ENCODE results near the gene SLC44A3. TPM values are rescaled to one million over a fixed set of nuclear protein-coding genes. Genes with fewer than 3 reads are reported as not detected.

Gene SLC44A3
- total RNA-seq, 6 donors from 2014 or later = 6.3 to 24.2 (median 17.8) TPM

GRCh38 chr1:94894630-94895029, 74.5 kb downstream of the SLC44A3 start:
- 60 to 72% methylated on average over 4 of the region's 4 CpGs for WGBS, 2 donors
- Histone ChIP-seq H3K27ac (no peak overlapping the region), H3K36me3 (peaks cover 0 to 83% (median 16%) of the 10 kb centered on the region in 4 donors), H3K27me3 (no peaks in the 10 kb centered on the region), H3K9me3 (no peaks in the 10 kb centered on the region), H3K4me3 (no peak overlapping the region), H3K4me1 (peaks cover 7 to 12% (median 10%) of the 10 kb centered on the region in 4 donors)
- TF ChIP-seq, protein P1, sequence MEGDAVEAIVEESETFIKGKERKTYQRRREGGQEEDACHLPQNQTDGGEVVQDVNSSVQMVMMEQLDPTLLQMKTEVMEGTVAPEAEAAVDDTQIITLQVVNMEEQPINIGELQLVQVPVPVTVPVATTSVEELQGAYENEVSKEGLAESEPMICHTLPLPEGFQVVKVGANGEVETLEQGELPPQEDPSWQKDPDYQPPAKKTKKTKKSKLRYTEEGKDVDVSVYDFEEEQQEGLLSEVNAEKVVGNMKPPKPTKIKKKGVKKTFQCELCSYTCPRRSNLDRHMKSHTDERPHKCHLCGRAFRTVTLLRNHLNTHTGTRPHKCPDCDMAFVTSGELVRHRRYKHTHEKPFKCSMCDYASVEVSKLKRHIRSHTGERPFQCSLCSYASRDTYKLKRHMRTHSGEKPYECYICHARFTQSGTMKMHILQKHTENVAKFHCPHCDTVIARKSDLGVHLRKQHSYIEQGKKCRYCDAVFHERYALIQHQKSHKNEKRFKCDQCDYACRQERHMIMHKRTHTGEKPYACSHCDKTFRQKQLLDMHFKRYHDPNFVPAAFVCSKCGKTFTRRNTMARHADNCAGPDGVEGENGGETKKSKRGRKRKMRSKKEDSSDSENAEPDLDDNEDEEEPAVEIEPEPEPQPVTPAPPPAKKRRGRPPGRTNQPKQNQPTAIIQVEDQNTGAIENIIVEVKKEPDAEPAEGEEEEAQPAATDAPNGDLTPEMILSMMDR (IDR thresholded peaks at IDR 0.05) = no peak
- no peak for TF ChIP-seq POLR2AphosphoS5 (IDR thresholded peaks at IDR 0.05)
- ATAC-seq (ENCODE audit: low FRiP score in 2 of 2) (no peak), DNase-seq (no peak)

GRCh38 chr1:94895518-94895917, 75.4 kb downstream of the SLC44A3 start:
- TF ChIP-seq EP300 (IDR thresholded peaks at IDR 0.05) = no peak
- TF ChIP-seq POLR2AphosphoS5 (IDR thresholded peaks at IDR 0.05) = no peak
- no peak for TF ChIP-seq POLR2A (IDR thresholded peaks at IDR 0.05)
- TF ChIP-seq, protein P1 (IDR thresholded peaks at IDR 0.05) = no peak
- WGBS, 2 donors = 93% methylated on average over 1 of the region's 1 CpG
- peaks cover 0 to 88% (median 18%) of the 10 kb centered on the region in 4 donors for H3K36me3 ChIP-seq

DNA sequence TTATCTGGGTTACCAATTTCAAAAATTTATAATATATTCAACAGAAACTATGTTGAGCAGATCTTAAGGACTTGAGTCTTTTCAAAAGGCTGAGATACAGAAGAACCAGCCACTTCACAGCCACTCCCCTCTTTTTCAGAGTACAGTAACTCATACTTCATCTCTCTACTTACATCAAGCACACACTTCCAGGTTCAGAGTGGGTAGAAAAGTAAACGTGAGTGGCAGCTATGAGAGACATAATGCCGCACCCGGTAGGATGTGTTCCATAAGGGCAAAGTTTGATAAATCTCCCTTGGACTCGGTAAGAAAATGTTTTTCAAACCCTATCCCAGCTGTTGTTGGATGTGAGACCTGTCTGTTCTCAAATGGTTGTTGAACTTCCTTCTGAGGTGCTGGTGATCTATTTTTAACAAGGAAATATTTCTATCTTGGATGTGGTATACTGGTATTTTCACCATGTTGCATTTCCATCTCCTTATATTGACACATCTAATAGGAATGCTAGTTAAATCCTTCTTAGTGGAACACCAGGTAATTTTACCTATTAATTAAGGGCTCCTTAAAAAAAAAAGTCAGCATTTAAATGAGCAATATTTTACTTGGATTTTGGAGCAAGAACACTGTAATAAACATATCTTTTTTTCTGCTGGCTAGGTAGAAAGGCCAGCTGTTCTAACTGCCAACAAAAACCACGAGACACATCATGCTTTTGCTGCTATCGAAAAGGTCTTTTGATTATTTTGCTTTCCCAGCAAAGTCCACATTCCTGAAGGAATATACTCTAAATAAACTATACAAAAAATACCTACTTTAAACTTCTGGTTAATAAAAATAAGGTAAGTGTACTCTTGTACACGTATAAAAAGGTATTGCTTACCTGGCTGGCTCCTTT, 78.6 kb downstream of the SLC44A3 start:
- DNase-seq (peak in 1 of 2 donors; percentile 74), ATAC-seq (ENCODE audit: low FRiP score in 2 of 2) (peak; percentile 42 to 78)
- Histone ChIP-seq H3K9me3 (no peaks in the 10 kb centered on the region), H3K27me3 (no peaks in the 10 kb centered on the region), H3K4me1 (peaks cover 12 to 18% (median 16%) of the 10 kb centered on the region in 4 donors), H3K27ac (peak overlapping the region in 1 of 4 donors; percentile 32), H3K4me3 (no peak overlapping the region), H3K36me3 (peaks cover 0 to 85% (median 22%) of the 10 kb centered on the region in 4 donors)
- TF ChIP-seq POLR2A (IDR thresholded peaks at IDR 0.05) (no peak), EP300 (IDR thresholded peaks at IDR 0.05) (peak in 1 of 4 donors; percentile 74), POLR2AphosphoS5 (IDR thresholded peaks at IDR 0.05) (no peak)
- TF ChIP-seq, protein P1 (IDR thresholded peaks at IDR 0.05) = no peak
- WGBS, 2 donors = 57 to 68% methylated on average over 7 of the region's 7 CpGs

More at GRCh38 chr1:94895518-94895917, 75.4 kb downstream of the SLC44A3 start:
- H3K4me1 ChIP-seq = peaks cover 12 to 14% (median 13%) of the 10 kb centered on the region in 4 donors
- DNase-seq (no peak), ATAC-seq (ENCODE audit: low FRiP score in 2 of 2) (no peak)
- no peaks in the 10 kb centered on the region for H3K27me3 ChIP-seq
- no peaks in the 10 kb centered on the region for H3K9me3 ChIP-seq
- H3K4me3 ChIP-seq = no peak overlapping the region
- no peak overlapping the region for H3K27ac ChIP-seq

- WGBS, 2 donors = 50 to 64% methylated on average over 1 of the region's 1 CpG
- H3K27me3 ChIP-seq = no peaks in the 10 kb centered on the region
- no peak for ATAC-seq (ENCODE audit: low FRiP score in 2 of 2)
- no peak for DNase-seq
- H3K27ac ChIP-seq = peak overlapping the region in 2 of 4 donors; percentile 2 to 32
- H3K4me3 ChIP-seq = no peak overlapping the region
- peaks cover 14 to 22% (median 18%) of the 10 kb centered on the region in 4 donors for H3K4me1 ChIP-seq
- H3K36me3 ChIP-seq = peaks cover 0 to 74% (median 22%) of the 10 kb centered on the region in 4 donors
- TF ChIP-seq POLR2A (IDR thresholded peaks at IDR 0.05) (no peak), EP300 (IDR thresholded peaks at IDR 0.05) (no peak), POLR2AphosphoS5 (IDR thresholded peaks at IDR 0.05) (no peak)
- TF ChIP-seq, protein P1 (IDR thresholded peaks at IDR 0.05) = no peak
- no peaks in the 10 kb centered on the region for H3K9me3 ChIP-seq
Measured at GRCh38 chr1:94899756-94900155, 79.6 kb downstream of the SLC44A3 start.

Measured in upper lobe of left lung (tissue), 6 donors.